ENCODE results near the gene CD248.

- TF ChIP-seq POLR2AphosphoS5 (IDR thresholded peaks at IDR 0.05; ENCODE audit: low read depth) (no peak), REST (IDR thresholded peaks at IDR 0.05; ENCODE audit: unreplicated experiment) (no peak), CTCF (conservative IDR thresholded peaks at IDR 0.05; ENCODE audit: low read depth in 2 of 2) (no peak), ZNF114 (CRISPR knock-in tag; IDR thresholded peaks at IDR 0.05) (no peak)
These were observed 28.8 kb downstream of the CD248 start for GRCh38 chr11:66287889-66288670.
